Activated B cell treated with CpG ODN at 0.5 μM for 24 hours (primary cell): ENCODE measurements around the gene TNFSF9. TPM values are rescaled to one million over a fixed set of nuclear protein-coding genes. Genes with fewer than 3 reads are reported as not detected.

Experiments used
- ATAC-seq: fragments of 200-7000 bp; cut with Tn5 transposase; one replicate; pipeline ENCODE4 v1.10.0; 2021; ENCODE audit warnings: low read depth, mild to moderate bottlenecking, moderate library complexity
- CTCF ChIA-PET: fragments of 350-600 bp; sonication (Branson Sonifier 250); formaldehyde crosslinking; loops from one replicate; lab custom pipeline; 2021; ENCODE audit warnings: antibody characterized with exemption; lab: Charles Lee
- POLR2A ChIA-PET: fragments of 350-600 bp; sonication (Branson Sonifier 250); formaldehyde crosslinking; loops from one replicate; lab custom pipeline; 2021; ENCODE audit warnings: antibody characterized with exemption; lab: Charles Lee
- DNase-seq: peaks from one replicate; pipeline ENCODE4 v3.0.0; 2022
- H3K27ac Mint-ChIP-seq: one replicate; pipeline ENCODE4 v1.8.0; 2020; ENCODE audit warnings: mixed read lengths
- H3K27me3 Mint-ChIP-seq: one replicate; pipeline ENCODE4 v1.8.0; 2021; ENCODE audit warnings: mixed read lengths
- H3K36me3 Mint-ChIP-seq: one replicate; pipeline ENCODE4 v1.8.0; 2021; ENCODE audit warnings: low read depth, mixed read lengths
- H3K4me1 Mint-ChIP-seq: one replicate; pipeline ENCODE4 v1.8.0; 2021; ENCODE audit warnings: mixed read lengths
- H3K4me3 Mint-ChIP-seq: one replicate; pipeline ENCODE4 v1.8.0; 2020; ENCODE audit warnings: mild to moderate bottlenecking, mixed read lengths
- H3K9me3 Mint-ChIP-seq: one replicate; pipeline ENCODE4 v1.8.0; 2020; ENCODE audit warnings: mixed read lengths
- intact Hi-C: fragments of 100-400 bp; cut with micrococcal nuclease; formaldehyde crosslinking; loops from one replicate; pipeline ENCODE4 v1.15.1; 2024
- total RNA-seq: library from RNA; stranded (reverse); gene quantifications from 2 replicates; pipeline ENCODE4 v1.2.3, GENCODE V29; 2022
- TF ChIP-seq, protein P1 (sequence below): fragments of 200-600 bp; IDR thresholded peaks from one replicate; pipeline ENCODE4 v1.8.0; 2022; ENCODE audit warnings: antibody characterized with exemption, mild to moderate bottlenecking

The TNFSF9 gene
- total RNA-seq, 1 donor from 2014 or later, result 7.1 TPM

DNA sequence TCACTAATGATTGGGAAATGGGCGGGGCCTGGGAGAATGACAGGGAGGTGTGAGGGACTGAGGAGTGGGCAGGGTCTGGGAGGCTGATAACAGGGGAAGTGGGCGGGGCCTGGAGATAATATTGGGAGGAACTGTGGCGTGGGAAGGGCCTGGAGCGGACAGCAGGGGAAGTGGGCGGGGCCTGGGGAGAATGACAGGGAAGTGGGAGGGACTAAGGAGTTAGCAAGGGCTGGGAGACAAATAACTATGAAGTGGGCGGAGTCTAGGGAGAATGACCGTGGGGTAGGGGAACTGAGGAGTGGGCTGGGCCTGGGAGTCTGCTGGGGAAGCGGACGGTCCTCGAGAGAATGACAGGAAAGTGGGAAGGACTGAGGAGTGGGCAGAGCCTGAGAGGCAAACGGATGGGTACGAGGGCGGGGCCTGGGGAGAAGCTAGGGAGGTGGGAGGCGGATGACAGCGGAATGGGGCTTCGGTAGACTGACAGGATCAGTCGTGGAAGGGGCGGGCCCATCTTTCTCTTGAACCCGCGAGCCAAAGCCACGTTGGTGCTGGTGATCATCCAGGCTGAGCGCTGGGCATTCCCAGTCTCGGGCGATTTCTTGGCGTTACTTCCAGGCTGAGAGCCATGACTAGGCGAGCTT, 14.7 kb upstream of the TNFSF9 start:
- H3K27ac Mint-ChIP-seq, result peak overlapping the region; percentile 7
- peaks cover 43% of the 10 kb centered on the region for H3K4me1 Mint-ChIP-seq
- DNase-seq (peak; percentile 54), ATAC-seq (peak; percentile 36)
- intact Hi-C loops, result loop anchor here (1.0 to 5.0 kb wide), 4 partner anchors 36 to 299 kb away; no protein-coding TSS in a partner anchor
- H3K27me3 Mint-ChIP-seq, result no peaks in the 10 kb centered on the region
- H3K4me3 Mint-ChIP-seq, result peak overlapping the region; percentile 97
- H3K36me3 Mint-ChIP-seq, result peaks cover 2% of the 10 kb centered on the region
- no peaks in the 10 kb centered on the region for H3K9me3 Mint-ChIP-seq
- CTCF ChIA-PET, result interaction anchor here (0.7 to 3.4 kb wide), 26 partner anchors 11 to 347 kb away, joined by 3 to 72 read pairs (median 4); partner anchors contain the start of gene TNFSF9
- POLR2A ChIA-PET, result interaction anchor here (0.6 to 4.2 kb wide), 20 partner anchors 12 to 347 kb away, joined by 3 to 34 read pairs (median 5); partner anchors contain the start of genes DENND1C, GPR108, SLC25A23 and TNFSF9
- TF ChIP-seq, protein P1, sequence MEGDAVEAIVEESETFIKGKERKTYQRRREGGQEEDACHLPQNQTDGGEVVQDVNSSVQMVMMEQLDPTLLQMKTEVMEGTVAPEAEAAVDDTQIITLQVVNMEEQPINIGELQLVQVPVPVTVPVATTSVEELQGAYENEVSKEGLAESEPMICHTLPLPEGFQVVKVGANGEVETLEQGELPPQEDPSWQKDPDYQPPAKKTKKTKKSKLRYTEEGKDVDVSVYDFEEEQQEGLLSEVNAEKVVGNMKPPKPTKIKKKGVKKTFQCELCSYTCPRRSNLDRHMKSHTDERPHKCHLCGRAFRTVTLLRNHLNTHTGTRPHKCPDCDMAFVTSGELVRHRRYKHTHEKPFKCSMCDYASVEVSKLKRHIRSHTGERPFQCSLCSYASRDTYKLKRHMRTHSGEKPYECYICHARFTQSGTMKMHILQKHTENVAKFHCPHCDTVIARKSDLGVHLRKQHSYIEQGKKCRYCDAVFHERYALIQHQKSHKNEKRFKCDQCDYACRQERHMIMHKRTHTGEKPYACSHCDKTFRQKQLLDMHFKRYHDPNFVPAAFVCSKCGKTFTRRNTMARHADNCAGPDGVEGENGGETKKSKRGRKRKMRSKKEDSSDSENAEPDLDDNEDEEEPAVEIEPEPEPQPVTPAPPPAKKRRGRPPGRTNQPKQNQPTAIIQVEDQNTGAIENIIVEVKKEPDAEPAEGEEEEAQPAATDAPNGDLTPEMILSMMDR, result no peak

DNA sequence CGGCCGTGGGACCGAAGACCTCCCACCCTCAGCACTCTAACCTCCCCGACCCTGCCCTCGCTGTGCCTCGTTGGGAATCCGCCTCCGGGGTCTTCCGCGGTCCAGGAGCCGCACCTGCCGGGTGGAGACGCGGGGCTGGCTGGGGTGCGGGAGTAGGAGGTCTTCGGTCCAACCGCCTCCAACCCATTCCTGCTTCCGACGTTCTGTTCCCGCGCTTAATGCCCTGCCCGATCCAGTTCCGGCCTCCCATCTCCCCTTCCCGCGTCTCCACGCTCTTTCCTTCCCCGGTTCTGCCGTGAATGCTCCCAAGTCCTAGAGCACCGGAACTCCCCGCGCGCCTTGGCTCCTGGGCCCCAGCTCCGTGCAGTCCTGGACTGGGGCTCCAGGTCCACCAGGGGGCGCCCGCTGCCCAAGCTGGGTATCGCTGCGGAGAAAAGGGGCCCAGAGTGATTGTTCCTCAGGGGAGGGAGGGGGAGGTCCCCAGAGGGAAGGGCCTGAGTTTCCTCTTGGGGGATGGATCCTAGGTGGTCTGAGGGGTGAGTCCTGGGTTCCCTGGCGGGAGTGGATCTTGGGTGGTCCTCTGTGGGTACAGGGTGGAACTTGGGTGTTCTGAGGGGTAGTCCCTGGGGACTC, 14.1 kb upstream of the TNFSF9 start:
- DNase-seq, result peak; percentile 92
- H3K27ac Mint-ChIP-seq, result peak overlapping the region; percentile 59
- H3K9me3 Mint-ChIP-seq, result no peaks in the 10 kb centered on the region
- intact Hi-C loops, result loop anchor here (1.0 to 5.0 kb wide), 10 partner anchors 36 to 347 kb away; no protein-coding TSS in a partner anchor
- ChIA-PET CTCF (interaction anchor here (0.7 to 3.4 kb wide), 27 partner anchors 11 to 346 kb away, joined by 3 to 72 read pairs (median 4); partner anchors contain the start of gene TNFSF9), POLR2A (interaction anchor here (0.6 to 4.2 kb wide), 28 partner anchors 12 to 347 kb away, joined by 3 to 34 read pairs (median 4); partner anchors contain the start of genes DENND1C, GPR108, SLC25A23 and TNFSF9)
- H3K27me3 Mint-ChIP-seq, result no peaks in the 10 kb centered on the region
- peak overlapping the region; percentile 97 for H3K4me3 Mint-ChIP-seq
- H3K4me1 Mint-ChIP-seq, result peaks cover 45% of the 10 kb centered on the region
- H3K36me3 Mint-ChIP-seq, result peaks cover 2% of the 10 kb centered on the region
- peak; percentile 63 for ATAC-seq
- TF ChIP-seq, protein P1, result peak; percentile 84

DNA sequence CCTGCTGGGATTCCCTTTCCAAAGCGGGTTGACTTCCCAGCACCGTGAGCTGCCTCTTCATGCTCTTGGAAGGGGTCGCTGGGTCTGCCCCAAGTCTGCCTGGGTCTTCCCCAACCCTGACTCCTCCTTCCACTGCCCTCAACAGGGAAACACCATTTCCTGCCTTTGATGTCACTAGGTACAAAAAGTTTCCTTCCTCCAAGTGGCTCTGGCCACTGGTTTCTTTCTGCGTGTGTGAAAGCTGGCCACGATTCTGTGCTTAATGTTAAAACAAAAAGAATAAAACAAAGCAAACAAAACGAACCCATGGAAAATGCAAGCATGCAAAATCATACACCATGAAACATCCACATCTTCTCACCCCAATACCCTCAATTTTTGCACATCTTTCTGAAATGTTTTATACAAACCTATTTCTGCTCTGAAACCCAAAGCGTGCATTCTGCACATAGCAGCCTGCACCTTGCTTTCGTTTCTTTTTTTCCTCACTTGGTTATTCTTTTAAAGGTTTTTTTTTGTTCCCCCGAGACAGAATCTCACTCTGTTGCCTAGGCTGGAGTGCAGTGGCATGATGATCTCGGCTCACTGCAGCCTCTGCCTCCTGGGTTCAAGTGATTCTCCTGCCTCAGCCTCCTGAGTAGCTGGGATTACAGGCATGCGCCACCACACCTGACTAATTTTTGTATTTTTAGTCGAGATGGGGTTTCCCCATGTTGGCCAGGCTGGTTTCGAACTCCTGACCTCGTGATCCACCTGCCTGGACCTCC, 12.5 kb upstream of the TNFSF9 start:
- TF ChIP-seq, protein P1, result no peak
- POLR2A ChIA-PET, result interaction anchor here (0.6 to 4.2 kb wide), 17 partner anchors 8 to 1996 kb away, joined by 3 to 34 read pairs (median 6); partner anchors contain the start of genes ALKBH7, DENND1C and GPR108
- H3K27ac Mint-ChIP-seq, result peak overlapping the region; percentile 85
- peaks cover 58% of the 10 kb centered on the region for H3K4me1 Mint-ChIP-seq
- peak overlapping the region; percentile 73 for H3K4me3 Mint-ChIP-seq
- peaks cover 2% of the 10 kb centered on the region for H3K36me3 Mint-ChIP-seq
- CTCF ChIA-PET, result interaction anchor here (1.0 to 3.4 kb wide), 5 partner anchors 114 to 250 kb away, joined by 3 to 72 read pairs (median 13); no protein-coding TSS in a partner anchor
- intact Hi-C loops, result loop anchor here (1.0 to 5.0 kb wide), 5 partner anchors 10 to 301 kb away; partner anchors contain the start of gene SH2D3A
- H3K27me3 Mint-ChIP-seq, result no peaks in the 10 kb centered on the region
- no peaks in the 10 kb centered on the region for H3K9me3 Mint-ChIP-seq
- ATAC-seq (peak; percentile 13), DNase-seq (no peak)

DNA sequence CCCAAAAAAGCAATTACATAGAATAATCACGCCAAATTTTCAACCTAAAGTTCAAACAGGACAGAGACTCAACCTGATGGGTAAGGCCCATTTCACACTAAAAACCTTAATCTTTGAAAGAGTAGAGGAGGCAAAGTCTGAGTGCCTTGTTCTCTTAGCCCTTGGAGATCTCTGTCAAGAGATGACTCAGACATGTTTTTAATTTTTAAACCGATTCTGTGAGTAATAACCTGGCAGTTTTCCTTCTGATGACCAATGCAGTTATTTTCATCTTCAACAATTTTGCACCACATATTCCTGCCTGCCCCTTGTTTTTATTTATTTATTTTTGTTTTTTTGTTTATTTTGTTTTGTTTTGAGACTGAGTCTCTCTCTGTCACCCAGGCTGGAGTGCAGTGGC, 11.5 kb upstream of the TNFSF9 start:
- peaks cover 2% of the 10 kb centered on the region for H3K36me3 Mint-ChIP-seq
- no peaks in the 10 kb centered on the region for H3K9me3 Mint-ChIP-seq
- no peaks in the 10 kb centered on the region for H3K27me3 Mint-ChIP-seq
- DNase-seq, result no peak
- intact Hi-C loops, result loop anchor here (5.0 kb wide), 2 partner anchors 33 to 302 kb away; no protein-coding TSS in a partner anchor
- ChIA-PET POLR2A (interaction anchor here (0.7 to 4.2 kb wide), 5 partner anchors 9 to 260 kb away, joined by 3 to 21 read pairs (median 5); partner anchors contain the start of gene DENND1C), CTCF (no interaction called here)
- H3K27ac Mint-ChIP-seq, result peak overlapping the region; percentile 85
- H3K4me3 Mint-ChIP-seq, result peak overlapping the region; percentile 56
- peaks cover 61% of the 10 kb centered on the region for H3K4me1 Mint-ChIP-seq
- no peak for ATAC-seq
- TF ChIP-seq, protein P1, result no peak
